Kidney epithelial cell (primary cell): ENCODE data around the gene ARMCX6. TPM values are rescaled to one million over a fixed set of nuclear protein-coding genes. Genes with fewer than 3 reads are reported as not detected.
"Not testable (repeated sequence)": the region's sequence is repeated elsewhere in the genome, so short reads cannot be mapped to it uniquely, and the experiment has no call there.

Source experiments
- DNase-seq: peaks from one replicate; pipeline ENCODE4 v3.0.0-alpha.2; 2010; ENCODE audit warnings: low read depth
- H3K27me3 ChIP-seq: 2 replicates; pipeline ENCODE4 v1.6.0; 2011; ENCODE audit warnings: low read length; ENCODE audit not compliant: control insufficient read depth, insufficient read depth
- H3K36me3 ChIP-seq: 2 replicates; pipeline ENCODE4 v1.5.1; 2011; ENCODE audit warnings: low read length; ENCODE audit not compliant: control insufficient read depth, insufficient read depth
- H3K4me3 ChIP-seq: 2 replicates; pipeline ENCODE4 v1.5.1; 2011; ENCODE audit warnings: low read depth, mild to moderate bottlenecking, control low read depth, low read length
- CTCF ChIP-seq: IDR thresholded peaks from 2 replicates; pipeline ENCODE4 v1.5.1; 2011; ENCODE audit warnings: mild to moderate bottlenecking, moderate library complexity, low read length, control low read depth, inconsistent platforms; ENCODE audit not compliant: insufficient read depth, poor library complexity, severe bottlenecking
- total RNA-seq: library from RNA; depleted of rRNA; stranded (reverse); fragments of >200 nt; gene quantifications from 2 replicates; pipeline ENCODE4 v1.2.3, GENCODE V29; 2015

ARMCX6 gene
- total RNA-seq, 1 donor from 2014 or later: 36.8 TPM

- H3K4me3 ChIP-seq: no peak overlapping the region
- no peaks in the 10 kb centered on the region for H3K36me3 ChIP-seq
- H3K27me3 ChIP-seq: no peaks in the 10 kb centered on the region
- no peak for TF ChIP-seq CTCF
- DNase-seq: no peak
These were observed 12.7 kb downstream of the ARMCX6 start for GRCh38 chrX:101605146-101605545.

GRCh38 chrX:101602077-101602476 is 15.7 kb downstream of the ARMCX6 start:
- TF ChIP-seq CTCF: no peak
- no peaks in the 10 kb centered on the region for H3K36me3 ChIP-seq
- DNase-seq: no peak
- H3K27me3 ChIP-seq: no peaks in the 10 kb centered on the region
- H3K4me3 ChIP-seq: no peak overlapping the region

- not testable (repeated sequence) for DNase-seq, H3K27me3 ChIP-seq, H3K4me3 ChIP-seq, H3K36me3 ChIP-seq
These were observed 18.2 kb downstream of the ARMCX6 start for GRCh38 chrX:101599592-101599991.

- no peak for DNase-seq
These were observed 21.9 kb downstream of the ARMCX6 start for GRCh38 chrX:101595739-101596419.

More at GRCh38 chrX:101595739-101596419, 21.9 kb downstream of the ARMCX6 start:
- TF ChIP-seq CTCF: peak; percentile 65
- Histone ChIP-seq H3K36me3 (no peaks in the 10 kb centered on the region), H3K4me3 (no peak overlapping the region), H3K27me3 (peaks cover 6% of the 10 kb centered on the region)

Other genes with a start within 250 kb of the ARMCX6 start
- gene BTK, start 231.8 kb downstream of the ARMCX6 start, total RNA-seq: not detected in 2 replicates
- 1,018 and 3,844 TPM in 2 replicates for gene RPL36A, start 227.0 kb downstream of the ARMCX6 start, total RNA-seq
- gene GLA, start 210.1 kb downstream of the ARMCX6 start, total RNA-seq: 24.4 and 39.6 TPM in 2 replicates
- 44.7 and 51.1 TPM in 2 replicates for gene HNRNPH2, start 209.8 kb downstream of the ARMCX6 start, total RNA-seq
- gene ARMCX4, start 132.5 kb downstream of the ARMCX6 start, total RNA-seq: 1.8 and 2.4 TPM in 2 replicates
- gene ARMCX1, start 67.5 kb downstream of the ARMCX6 start, total RNA-seq: 16.6 and 18.3 TPM in 2 replicates
- 50.2 and 58.0 TPM in 2 replicates for gene ARMCX3, start 5.2 kb upstream of the ARMCX6 start, total RNA-seq
- 33.5 and 37.5 TPM in 2 replicates for gene ARMCX2, start 41.9 kb upstream of the ARMCX6 start, total RNA-seq